Keratinocyte (primary cell): ENCODE measurements around the gene IST1. TPM values are rescaled to one million over a fixed set of nuclear protein-coding genes. Genes with fewer than 3 reads are reported as not detected.

Source experiments
- DNase-seq: peaks from one replicate; pipeline ENCODE4 v3.0.0-alpha.2; 2011; ENCODE audit warnings: low read depth, missing footprints, low spot score
- FAIRE-seq: peaks from 2 replicates; lab custom pipeline; 2011; peaks lifted over from hg19 to GRCh38; lab: Jason Lieb, UNC
- H2AFZ ChIP-seq: 2 replicates; pipeline ENCODE4 v1.6.0; 2012; ENCODE audit warnings: low read length, control low read depth, inconsistent platforms; ENCODE audit not compliant: control insufficient read depth
- H3K27ac ChIP-seq: 2 replicates; pipeline ENCODE4 v1.5.1; 2011; ENCODE audit warnings: low read length; ENCODE audit not compliant: control insufficient read depth, insufficient read depth
- H3K27me3 ChIP-seq: 3 replicates; pipeline ENCODE4 v1.6.0; 2011; ENCODE audit warnings: low read length; ENCODE audit not compliant: control insufficient read depth, insufficient read depth; ENCODE audit errors: extremely low read depth
- H3K36me3 ChIP-seq, 2 experiments: 2 replicates in 1 of 2; 3 replicates in 1 of 2; pipeline ENCODE4 v1.5.1; 2011; ENCODE audit warnings: low read length in 2 of 2, mild to moderate bottlenecking in 1 of 2; ENCODE audit not compliant: control insufficient read depth in 2 of 2, insufficient read depth in 2 of 2; ENCODE audit errors: extremely low read depth in 1 of 2
- H3K4me1 ChIP-seq: 3 replicates; pipeline ENCODE4 v1.5.1; 2011; ENCODE audit warnings: low read length; ENCODE audit not compliant: control insufficient read depth, insufficient read depth; ENCODE audit errors: extremely low read depth
- H3K4me2 ChIP-seq: 3 replicates; pipeline ENCODE4 v1.6.0; 2011; ENCODE audit warnings: low read depth, low read length; ENCODE audit not compliant: control insufficient read depth, insufficient read depth; ENCODE audit errors: extremely low read depth
- H3K4me3 ChIP-seq, 3 experiments: fragments of 200-600 bp in 1 of 3; sonication (generic) in 1 of 3; 2 replicates in 2 of 3; 3 replicates in 1 of 3; pipeline ENCODE4 v1.5.1; 2011 to 2016; ENCODE audit warnings: low read length in 3 of 3, mild to moderate bottlenecking in 3 of 3, control low read depth in 2 of 3, inconsistent platforms in 1 of 3, low read depth in 1 of 3, mixed read lengths in 1 of 3, mixed run types in 1 of 3, moderate library complexity in 1 of 3; ENCODE audit not compliant: control insufficient read depth in 2 of 3, insufficient read depth in 2 of 3; ENCODE audit errors: extremely low read depth in 1 of 3
- H3K79me2 ChIP-seq: 2 replicates; pipeline ENCODE4 v1.6.0; 2012; ENCODE audit warnings: low read length; ENCODE audit not compliant: control insufficient read depth, insufficient read depth
- H3K9ac ChIP-seq: 3 replicates; pipeline ENCODE4 v1.6.0; 2011; ENCODE audit warnings: low read length; ENCODE audit not compliant: control insufficient read depth, insufficient read depth; ENCODE audit errors: extremely low read depth
- H3K9me1 ChIP-seq: 3 replicates; pipeline ENCODE4 v1.6.0; 2011; ENCODE audit warnings: low read length; ENCODE audit not compliant: control insufficient read depth, insufficient read depth; ENCODE audit errors: extremely low read depth
- H3K9me3 ChIP-seq: 2 replicates; pipeline ENCODE4 v1.5.1; 2012; ENCODE audit warnings: low read depth, low read length; ENCODE audit not compliant: control insufficient read depth
- H4K20me1 ChIP-seq: 3 replicates; pipeline ENCODE4 v1.6.0; 2011; ENCODE audit warnings: low read length; ENCODE audit not compliant: control insufficient read depth, insufficient read depth; ENCODE audit errors: extremely low read depth
- EZH2 ChIP-seq: IDR thresholded peaks from one replicate; pipeline ENCODE4 v1.6.1; 2012; ENCODE audit warnings: inconsistent platforms, mild to moderate bottlenecking, low read length, moderate library complexity
- dilution Hi-C: fragments of 300-500 bp; cut with MboI; formaldehyde crosslinking; loops from one replicate; pipeline ENCODE4 v1.7.0; 2020; ENCODE audit warnings: low sequenced_read_pairs; ENCODE audit not compliant: extremely low pct_ligation_motif_present
- polyA plus RNA-seq, 5 experiments: library from polyadenylated mRNA; depleted of rRNA in 3 of 5; stranded (reverse) in 3 of 5; stranded (forward) in 1 of 5; unstranded in 1 of 5; fragments of >200 nt; gene quantifications; 1 replicate in 1 of 5; 2 replicates in 3 of 5; 3 replicates in 1 of 5; pipeline versions ENCODE4 v1.2.1 to v1.2.3, GENCODE V29; 2011 to 2012; ENCODE audit warnings: missing spikeins in 2 of 5, low read depth in 1 of 5, low replicate concordance in 1 of 5
- TF ChIP-seq, protein P1 (sequence below), 3 experiments: IDR thresholded peaks in 1 of 3; conservative IDR thresholded peaks in 1 of 3; optimal IDR thresholded peaks in 1 of 3; 2 replicates in 2 of 3; 3 replicates in 1 of 3; pipeline versions ENCODE3 to v1.5.1; 2011; ENCODE audit warnings: low read length in 3 of 3, mild to moderate bottlenecking in 3 of 3, moderate library complexity in 2 of 3, control low read depth in 1 of 3, inconsistent platforms in 1 of 3; ENCODE audit not compliant: insufficient read depth in 2 of 3; ENCODE audit errors: extremely low read depth in 1 of 3

IST1 gene
- polyA plus RNA-seq, 1 donor (not counting 4 experiments of a cell fraction or from before 2014, with no cell fraction given): 188 TPM

DNA sequence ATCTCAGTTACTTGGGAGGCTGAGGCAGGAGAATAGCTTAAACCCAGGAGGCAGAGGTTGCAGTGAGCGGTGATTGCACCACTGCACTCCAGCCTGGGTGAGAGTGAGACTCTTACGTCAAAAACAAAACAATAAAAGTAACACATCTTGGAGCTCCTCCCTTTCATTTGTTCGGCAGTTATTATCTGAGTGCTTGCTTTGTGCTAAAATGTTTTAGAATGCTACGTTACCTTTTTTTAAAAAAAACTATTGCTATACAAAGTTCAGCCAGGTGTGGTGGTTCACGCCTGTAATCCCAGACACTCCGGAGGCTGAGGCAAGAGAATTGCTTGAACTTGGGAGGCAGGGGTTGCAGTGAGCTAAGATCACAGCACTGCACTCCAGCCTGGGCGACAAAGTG, 15.8 kb downstream of the IST1 start:
- H3K9me1 ChIP-seq: no peaks in the 10 kb centered on the region
- H3K9ac ChIP-seq: no peak overlapping the region
- TF ChIP-seq, protein P1, sequence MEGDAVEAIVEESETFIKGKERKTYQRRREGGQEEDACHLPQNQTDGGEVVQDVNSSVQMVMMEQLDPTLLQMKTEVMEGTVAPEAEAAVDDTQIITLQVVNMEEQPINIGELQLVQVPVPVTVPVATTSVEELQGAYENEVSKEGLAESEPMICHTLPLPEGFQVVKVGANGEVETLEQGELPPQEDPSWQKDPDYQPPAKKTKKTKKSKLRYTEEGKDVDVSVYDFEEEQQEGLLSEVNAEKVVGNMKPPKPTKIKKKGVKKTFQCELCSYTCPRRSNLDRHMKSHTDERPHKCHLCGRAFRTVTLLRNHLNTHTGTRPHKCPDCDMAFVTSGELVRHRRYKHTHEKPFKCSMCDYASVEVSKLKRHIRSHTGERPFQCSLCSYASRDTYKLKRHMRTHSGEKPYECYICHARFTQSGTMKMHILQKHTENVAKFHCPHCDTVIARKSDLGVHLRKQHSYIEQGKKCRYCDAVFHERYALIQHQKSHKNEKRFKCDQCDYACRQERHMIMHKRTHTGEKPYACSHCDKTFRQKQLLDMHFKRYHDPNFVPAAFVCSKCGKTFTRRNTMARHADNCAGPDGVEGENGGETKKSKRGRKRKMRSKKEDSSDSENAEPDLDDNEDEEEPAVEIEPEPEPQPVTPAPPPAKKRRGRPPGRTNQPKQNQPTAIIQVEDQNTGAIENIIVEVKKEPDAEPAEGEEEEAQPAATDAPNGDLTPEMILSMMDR (optimal IDR thresholded peaks at IDR 0.05 in 1 of 3, IDR thresholded peaks at IDR 0.05 in 1 of 3, conservative IDR thresholded peaks at IDR 0.05 in 1 of 3; ENCODE audit: extremely low read depth in 1 of 3, insufficient read depth in 2 of 3, low read length in 3 of 3): no peak
- H3K9me3 ChIP-seq: no peaks in the 10 kb centered on the region
- no peak overlapping the region for H3K4me2 ChIP-seq
- dilution Hi-C loops: no loop called here
- DNase-seq: no peak
- H2AFZ ChIP-seq: no peak overlapping the region
- H3K4me3 ChIP-seq: no peak overlapping the region
- H4K20me1 ChIP-seq: peaks cover 14% of the 10 kb centered on the region
- H3K4me1 ChIP-seq: no peaks in the 10 kb centered on the region
- peaks cover 95% of the 10 kb centered on the region for H3K79me2 ChIP-seq
- FAIRE-seq: no peak
- H3K27ac ChIP-seq: no peak overlapping the region
- no peaks in the 10 kb centered on the region for H3K27me3 ChIP-seq
- H3K36me3 ChIP-seq: peaks cover 2 to 6% of the 10 kb centered on the region in 2 experiments

DNA sequence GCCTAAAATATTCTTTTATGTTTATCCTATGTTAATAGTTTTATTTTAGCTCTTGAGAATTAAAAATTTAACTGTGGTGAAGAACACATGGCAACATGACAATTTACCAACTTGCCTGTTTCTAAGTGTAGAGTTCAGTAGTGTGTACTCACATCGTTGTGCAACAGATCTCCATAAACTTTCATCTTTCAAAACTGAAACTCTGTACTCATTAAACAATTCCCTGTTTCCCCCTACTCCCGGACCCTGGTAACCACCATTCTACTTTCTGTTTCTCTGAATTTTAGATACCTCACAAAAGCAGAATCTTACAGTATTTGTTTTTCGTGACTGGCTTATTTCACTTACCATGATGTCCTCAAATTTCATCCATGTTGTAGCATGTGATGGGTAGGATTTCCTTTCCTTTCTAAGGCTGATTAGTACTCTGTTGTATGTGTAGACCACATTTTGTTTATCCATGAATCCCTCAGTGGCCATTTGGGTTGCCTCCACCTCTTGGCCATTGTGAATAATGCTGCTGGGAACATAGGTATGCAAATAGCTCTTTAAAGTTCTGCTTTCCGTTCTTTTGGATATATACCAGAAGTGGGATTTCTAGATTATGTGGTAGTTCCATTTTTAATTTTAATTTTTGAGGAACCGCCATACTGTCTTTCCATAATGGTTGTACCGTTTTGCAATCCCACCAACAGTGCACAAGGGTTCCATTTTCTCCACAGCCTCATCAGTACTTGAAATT, 17.4 kb downstream of the IST1 start:
- H3K9me3 ChIP-seq: no peaks in the 10 kb centered on the region
- no peak overlapping the region for H2AFZ ChIP-seq
- no peak for DNase-seq
- peaks cover 2 to 15% of the 10 kb centered on the region in 2 experiments for H3K36me3 ChIP-seq
- no peaks in the 10 kb centered on the region for H3K27me3 ChIP-seq
- peaks cover 94% of the 10 kb centered on the region for H3K79me2 ChIP-seq
- no peak for FAIRE-seq
- no peak overlapping the region for H3K4me3 ChIP-seq
- H3K9ac ChIP-seq: no peak overlapping the region
- dilution Hi-C loops: no loop called here
- TF ChIP-seq EZH2: no peak
- TF ChIP-seq, protein P1 (optimal IDR thresholded peaks at IDR 0.05 in 1 of 3, IDR thresholded peaks at IDR 0.05 in 1 of 3, conservative IDR thresholded peaks at IDR 0.05 in 1 of 3; ENCODE audit: extremely low read depth in 1 of 3, insufficient read depth in 2 of 3, low read length in 3 of 3): no peak
- H3K4me2 ChIP-seq: no peak overlapping the region
- H4K20me1 ChIP-seq: peaks cover 14% of the 10 kb centered on the region
- no peaks in the 10 kb centered on the region for H3K4me1 ChIP-seq
- no peak overlapping the region for H3K27ac ChIP-seq
- no peaks in the 10 kb centered on the region for H3K9me1 ChIP-seq
